GM18526 (cell line): ENCODE results near the gene THOC6.
A peak's percentile ranks its signal among the peaks of the same experiment; 100 is the strongest.

Source experiments
- POLR2A ChIP-seq: IDR thresholded peaks from 3 replicates; pipeline ENCODE4 v1.6.1; 2011; ENCODE audit not compliant: insufficient read length; ENCODE audit errors: extremely low read depth

The THOC6 gene

DNA sequence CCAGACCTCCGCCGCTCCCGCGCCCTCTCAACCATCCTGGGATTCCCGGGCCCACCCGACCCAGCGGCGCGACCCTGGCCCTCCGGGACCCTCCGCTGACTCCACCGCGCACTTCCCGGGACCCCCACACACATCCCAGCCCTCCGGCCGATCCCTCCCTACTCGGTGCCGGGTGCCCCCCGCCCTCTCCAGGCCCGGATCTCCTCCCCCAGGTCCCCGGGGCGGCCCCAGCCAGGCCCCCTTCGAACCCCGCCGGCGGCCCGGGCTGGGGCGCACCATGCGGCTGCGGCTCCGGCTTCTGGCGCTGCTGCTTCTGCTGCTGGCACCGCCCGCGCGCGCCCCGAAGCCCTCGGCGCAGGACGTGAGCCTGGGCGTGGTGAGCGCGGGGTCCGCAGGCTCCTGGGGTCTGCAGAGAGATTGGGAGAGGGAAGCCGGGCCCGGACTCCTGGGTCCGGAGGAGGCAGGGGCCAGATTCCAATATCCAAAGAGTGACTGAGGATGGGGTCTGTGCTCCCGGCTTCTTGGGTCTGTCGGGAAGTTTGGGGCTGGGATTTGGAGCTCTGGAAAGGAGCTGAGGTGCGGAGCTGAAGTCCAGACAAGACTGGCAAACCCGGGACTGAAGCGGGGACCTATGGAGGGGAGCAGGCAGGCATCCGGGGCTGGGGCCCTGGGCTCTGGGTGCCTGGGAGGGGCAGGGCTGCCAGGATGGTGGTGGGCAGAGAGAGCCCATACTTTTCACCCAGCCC, 23.0 kb downstream of the THOC6 start:
- TF ChIP-seq POLR2A: no peak

DNA sequence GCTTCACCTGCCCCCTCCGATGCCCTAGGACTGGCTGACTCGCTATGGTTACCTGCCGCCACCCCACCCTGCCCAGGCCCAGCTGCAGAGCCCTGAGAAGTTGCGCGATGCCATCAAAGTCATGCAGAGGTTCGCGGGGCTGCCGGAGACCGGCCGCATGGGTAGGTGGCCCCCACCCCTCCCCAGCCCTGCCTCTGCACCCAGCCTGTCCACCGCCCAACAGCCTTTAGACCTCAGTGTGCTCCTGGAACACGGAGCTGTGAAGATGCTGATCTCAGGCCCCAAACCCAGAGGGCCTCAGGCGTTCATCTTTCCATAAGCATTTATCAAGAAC, 23.5 kb downstream of the THOC6 start:
- TF ChIP-seq POLR2A: no peak

DNA sequence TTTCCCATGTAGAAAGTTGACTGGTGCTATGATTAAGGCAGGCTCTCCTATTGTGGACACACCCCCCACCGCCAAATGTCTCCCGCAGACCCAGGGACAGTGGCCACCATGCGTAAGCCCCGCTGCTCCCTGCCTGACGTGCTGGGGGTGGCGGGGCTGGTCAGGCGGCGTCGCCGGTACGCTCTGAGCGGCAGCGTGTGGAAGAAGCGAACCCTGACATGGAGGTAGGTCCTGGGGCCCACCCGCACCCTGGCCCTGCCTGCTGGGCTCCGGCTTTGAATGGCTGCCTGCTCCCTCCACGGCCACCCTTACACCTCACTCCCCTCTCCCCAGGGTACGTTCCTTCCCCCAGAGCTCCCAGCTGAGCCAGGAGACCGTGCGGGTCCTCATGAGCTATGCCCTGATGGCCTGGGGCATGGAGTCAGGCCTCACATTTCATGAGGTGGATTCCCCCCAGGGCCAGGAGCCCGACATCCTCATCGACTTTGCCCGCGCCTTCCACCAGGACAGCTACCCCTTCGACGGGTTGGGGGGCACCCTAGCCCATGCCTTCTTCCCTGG, 26.2 kb downstream of the THOC6 start:
- TF ChIP-seq POLR2A: no peak

DNA sequence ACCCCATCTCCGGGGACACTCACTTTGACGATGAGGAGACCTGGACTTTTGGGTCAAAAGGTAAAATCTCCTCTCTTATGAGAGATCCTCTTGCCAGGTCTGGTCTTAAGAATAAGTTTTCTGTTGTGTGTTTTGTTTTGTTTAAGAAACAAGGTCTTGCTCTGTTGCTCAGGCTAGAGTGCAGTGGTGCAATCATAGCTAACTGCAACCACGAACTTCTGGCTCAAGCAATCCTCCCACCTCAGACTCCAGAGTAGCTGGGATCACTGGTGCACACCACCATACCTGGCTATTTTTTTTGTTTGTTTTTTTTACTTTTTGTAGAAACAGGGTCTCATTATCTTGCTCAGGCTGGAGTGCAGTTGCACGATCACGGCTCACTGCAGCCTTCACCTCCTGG, 26.7 kb downstream of the THOC6 start:
- no peak for TF ChIP-seq POLR2A

DNA sequence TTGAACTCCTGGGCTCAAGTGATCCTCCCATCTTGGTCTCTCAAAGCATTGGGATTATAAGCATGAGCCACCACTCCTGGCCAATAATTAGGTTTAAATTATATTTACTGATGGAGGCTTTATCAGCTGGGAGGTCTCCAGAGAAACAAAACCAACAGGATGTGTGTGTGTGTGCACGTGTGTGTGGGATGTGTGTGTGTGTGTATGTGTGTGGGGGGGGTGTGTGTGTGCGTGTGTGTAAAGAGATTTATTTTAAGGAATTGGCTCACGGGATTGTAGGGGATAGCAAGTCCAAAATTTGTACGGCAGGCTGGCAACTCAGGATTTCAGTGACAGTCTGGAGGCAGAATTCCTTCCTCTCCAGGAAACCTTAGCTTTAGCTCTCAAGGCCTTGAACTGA, 27.2 kb downstream of the THOC6 start:
- TF ChIP-seq POLR2A: no peak

DNA sequence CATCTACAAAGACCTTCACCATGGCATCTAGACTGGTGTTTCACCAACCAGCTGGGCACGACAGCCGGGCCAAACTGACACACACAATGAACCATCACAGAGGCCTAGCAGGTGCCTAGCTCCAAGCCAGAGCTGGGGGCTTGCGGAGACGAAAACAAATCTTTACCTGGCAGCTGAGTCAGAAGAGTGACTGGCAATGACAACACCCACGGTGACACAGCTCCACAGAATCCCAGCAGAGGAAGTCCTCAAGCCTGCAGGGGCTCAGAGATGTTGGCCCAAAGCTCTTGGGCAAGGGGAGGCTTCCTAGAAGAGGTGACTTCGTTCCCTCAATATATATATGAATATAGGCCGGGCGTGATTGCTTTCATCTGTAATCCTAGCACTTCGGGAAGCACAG, 27.7 kb downstream of the THOC6 start:
- no peak for TF ChIP-seq POLR2A

DNA sequence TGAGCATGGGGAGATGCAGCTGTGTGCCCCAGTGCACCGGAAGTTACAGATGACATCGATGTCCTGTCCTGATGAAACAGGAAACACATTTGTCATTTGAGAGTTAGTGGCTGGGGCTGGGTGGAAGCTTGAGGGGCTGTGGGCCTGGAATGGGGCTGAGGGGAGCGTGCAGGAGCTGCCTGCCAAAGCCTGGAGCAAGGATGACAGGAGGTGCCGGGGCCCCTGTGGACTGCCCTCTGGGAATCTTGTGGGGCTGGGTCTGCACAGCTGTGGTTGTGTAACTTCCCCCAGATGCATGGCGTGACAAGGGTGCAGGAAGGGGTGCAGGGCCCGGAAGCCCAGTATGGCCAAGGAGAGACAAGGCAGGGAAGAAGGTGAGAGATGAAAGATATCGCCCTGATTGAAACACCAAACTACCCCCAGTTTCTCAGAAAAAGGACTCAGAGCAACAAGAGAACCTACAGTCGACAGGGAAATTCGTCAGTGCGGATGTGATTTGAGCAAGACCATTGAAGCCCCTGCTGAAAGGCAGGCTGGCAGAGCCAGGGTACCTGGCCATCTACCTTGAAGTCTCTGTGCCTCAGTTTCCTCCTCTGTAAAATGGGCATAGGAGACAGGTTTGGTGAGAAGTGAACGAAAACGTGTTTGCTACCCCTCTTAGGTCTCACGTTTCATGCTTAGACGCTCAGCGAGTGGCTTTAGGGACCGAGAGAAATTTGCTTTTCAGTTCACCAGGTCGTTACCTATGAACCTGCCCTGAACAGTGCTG, 31.3 kb downstream of the THOC6 start:
- no peak for TF ChIP-seq POLR2A

DNA sequence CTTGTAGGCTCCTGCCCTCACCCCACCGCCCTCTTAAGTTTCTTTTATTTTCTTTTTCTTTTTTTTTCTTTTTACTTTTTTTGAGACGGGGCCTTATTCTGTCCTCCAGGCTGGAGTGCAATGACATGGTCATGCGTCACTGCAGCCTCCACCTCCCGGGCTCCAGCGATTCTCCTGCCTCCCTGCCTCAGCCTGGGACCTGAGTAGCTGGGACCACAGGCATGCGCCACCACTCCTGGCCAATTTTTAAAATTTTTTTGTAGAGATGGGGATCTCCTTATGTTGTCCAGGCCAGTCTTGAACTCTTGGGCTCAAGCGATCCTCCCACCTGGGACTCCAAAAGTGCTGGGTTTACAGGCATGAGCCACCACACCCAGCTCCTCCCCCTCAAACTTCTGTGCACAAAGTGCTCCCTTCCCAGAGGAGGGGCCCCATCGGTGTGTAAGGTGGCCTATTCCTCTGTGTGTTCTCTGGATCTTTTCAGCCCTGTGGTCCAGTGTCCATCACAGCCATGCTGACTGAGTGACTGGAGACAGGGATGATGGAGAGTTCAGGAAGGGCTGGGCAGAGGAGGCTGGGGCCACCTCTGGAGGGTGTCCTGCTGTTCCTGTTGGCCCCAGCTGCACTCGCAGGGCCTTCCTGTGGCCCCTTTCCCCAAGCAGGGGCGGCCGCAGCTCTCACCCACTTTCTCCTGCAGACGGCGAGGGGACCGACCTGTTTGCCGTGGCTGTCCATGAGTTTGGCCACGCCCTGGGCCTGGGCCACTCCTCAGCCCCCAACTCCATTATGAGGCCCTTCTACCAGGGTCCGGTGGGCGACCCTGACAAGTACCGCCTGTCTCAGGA, 32.7 kb downstream of the THOC6 start:
- TF ChIP-seq POLR2A: no peak

DNA sequence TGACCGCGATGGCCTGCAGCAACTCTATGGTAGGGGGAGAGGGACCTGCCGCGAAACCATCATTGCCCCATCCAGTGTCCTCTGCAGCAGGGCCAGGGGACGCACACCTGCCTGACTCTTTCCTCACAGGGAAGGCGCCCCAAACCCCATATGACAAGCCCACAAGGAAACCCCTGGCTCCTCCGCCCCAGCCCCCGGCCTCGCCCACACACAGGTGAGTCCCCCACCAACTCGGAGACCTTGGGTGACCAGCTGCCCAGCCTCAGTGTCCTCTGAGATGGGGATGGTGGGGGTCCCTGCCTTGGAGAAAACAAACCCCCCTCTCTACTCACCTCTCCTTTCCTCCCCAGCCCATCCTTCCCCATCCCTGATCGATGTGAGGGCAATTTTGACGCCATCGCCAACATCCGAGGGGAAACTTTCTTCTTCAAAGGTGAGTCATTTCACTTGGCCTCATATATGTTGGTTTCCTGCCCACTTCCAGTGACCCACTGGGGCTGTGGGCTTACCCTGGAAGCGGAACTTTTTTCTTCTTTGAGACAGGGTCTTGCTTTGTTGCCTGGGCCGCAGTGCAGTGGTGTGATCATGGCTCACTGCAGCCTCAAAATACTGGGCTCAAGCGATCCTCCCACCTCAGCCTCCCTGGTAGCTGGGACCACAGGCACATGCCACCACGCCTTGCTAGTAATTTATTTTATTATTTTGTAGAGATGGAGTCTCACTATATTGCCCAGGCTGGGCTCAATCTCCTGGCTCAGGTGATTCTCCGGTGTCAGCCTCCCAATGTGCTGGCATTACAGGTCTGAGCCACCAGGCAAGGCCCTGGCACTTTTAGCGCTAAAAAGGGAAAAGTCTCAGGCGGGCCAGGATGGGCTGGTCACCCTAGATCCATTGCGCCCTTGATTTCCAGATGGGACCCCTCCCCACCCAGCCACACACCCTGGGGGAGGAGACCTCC, 33.6 kb downstream of the THOC6 start:
- TF ChIP-seq POLR2A: no peak

DNA sequence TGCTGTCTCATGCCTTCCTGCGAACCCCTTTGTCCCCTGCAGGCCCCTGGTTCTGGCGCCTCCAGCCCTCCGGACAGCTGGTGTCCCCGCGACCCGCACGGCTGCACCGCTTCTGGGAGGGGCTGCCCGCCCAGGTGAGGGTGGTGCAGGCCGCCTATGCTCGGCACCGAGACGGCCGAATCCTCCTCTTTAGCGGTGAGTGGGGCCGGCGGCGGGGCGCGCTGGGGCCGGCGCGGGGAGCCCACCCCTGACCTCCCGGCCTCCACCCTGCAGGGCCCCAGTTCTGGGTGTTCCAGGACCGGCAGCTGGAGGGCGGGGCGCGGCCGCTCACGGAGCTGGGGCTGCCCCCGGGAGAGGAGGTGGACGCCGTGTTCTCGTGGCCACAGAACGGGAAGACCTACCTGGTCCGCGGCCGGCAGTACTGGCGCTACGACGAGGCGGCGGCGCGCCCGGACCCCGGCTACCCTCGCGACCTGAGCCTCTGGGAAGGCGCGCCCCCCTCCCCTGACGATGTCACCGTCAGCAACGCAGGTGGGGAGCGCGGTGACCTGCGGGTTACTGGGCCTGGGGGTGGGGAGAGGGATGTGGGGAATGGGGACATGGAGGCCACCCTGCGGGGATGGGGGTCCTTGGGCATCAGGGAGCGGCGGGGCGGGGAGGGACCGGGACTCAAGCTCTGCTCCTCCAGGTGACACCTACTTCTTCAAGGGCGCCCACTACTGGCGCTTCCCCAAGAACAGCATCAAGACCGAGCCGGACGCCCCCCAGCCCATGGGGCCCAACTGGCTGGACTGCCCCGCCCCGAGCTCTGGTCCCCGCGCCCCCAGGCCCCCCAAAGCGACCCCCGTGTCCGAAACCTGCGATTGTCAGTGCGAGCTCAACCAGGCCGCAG, 34.5 kb downstream of the THOC6 start:
- no peak for TF ChIP-seq POLR2A

DNA sequence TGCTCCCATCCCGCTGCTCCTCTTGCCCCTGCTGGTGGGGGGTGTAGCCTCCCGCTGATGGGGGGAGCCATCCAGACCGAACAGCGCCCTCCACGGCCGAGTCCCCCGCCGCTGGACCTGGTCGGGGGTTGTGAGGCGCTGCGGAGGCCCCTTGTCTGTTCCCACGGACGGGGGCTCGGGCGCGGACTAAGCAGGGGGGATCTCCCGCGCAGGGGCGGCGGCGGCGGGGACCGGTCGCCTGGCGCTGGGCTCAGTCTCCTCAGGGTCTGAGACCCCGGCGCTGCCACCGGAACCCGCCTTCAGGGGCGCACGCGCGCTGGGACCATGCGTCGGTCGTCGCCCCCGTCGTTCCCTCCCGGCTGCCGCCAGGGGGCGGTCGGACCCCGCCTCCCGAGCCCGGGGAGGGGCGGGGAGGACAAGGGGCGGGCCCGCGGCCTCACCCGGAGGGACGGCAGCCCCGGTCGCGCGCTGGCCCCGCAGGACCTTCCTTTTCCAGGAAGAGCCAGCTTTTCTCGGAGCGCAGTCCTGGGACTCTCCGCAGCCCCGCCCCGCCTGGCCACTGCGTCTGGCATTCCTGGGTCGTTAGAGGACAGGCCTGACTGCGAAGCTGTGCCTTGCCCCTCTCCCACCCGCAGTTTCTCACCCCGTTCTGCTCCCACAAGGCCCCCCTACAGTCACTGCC, 35.3 kb downstream of the THOC6 start:
- TF ChIP-seq POLR2A: peak; percentile 63

DNA sequence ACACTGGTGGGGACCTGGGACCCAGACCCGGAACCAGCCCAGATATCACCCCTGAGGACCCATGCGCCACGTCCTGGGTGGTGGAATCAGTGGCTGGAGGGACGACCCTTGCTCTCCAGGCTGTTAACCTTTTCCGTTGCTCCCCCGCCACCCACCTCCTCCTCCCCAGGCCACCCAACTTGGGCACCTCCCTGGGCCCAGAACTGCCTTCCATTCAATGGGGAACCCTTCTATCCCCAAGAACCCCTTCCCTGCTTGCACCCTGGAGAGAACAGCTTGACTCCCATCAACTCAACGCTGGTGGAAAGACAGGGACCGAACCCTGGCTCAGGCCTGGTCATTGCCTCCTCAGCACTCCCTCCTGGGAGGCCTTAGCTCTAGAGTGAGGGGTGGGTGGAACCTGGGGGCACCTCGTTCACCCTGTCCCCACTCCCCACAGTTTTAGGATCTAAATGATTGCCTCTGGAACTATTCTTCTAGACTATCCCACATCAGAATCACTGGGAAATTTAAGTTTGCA, 35.9 kb downstream of the THOC6 start:
- no peak for TF ChIP-seq POLR2A

DNA sequence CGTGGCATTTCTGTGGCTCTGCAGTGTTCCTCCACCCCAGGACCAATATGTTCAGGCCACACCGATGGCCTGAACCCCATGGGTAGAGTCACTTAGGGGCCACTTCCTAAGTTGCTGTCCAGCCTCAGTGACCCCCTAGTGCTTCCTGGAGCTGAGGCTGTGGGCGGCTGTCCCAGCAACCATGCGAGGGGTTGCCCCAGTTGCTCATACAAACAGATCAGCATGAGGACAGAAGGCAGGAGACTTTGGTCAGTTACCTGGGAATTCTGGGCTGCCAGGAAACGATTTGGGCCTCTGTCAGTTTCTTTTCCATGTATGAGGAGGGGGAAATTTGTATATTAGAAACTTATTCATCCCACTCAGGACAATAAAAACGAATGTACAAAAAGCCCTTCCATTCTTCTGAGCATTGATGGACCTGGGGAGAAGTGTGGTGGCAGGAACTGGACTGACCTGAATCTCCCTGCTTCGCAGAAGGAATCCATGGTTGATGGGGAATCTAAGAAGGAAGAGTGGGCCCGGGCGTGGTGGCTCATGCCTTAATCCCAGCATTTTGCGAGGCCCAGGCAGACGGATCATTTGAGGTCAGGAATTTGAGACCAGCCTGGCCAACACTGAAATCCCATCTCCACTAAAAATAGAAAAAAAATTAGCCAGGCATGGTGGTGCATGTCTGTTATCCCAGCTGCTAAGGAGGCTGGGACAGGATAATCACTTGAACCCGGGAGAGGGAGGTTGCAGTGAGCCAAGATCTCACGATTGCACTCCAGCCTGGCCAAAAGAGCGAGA, 36.7 kb downstream of the THOC6 start:
- TF ChIP-seq POLR2A: no peak
